WTC11 (cell line): Measurements from ENCODE around the gene PAQR6. TPM values are rescaled to one million over a fixed set of nuclear protein-coding genes. Genes with fewer than 3 reads are reported as not detected.

Experiments
- ATAC-seq: fragments of 200-7000 bp; cut with Tn5 transposase; 2 replicates; pipeline ENCODE4 v1.10.0; 2021; ENCODE audit warnings: mild to moderate bottlenecking, moderate library complexity
- CTCF ChIA-PET: fragments of 300-600 bp; sonication (Branson Sonifier 250); formaldehyde crosslinking; loops from one replicate; lab custom pipeline; 2021; ENCODE audit warnings: antibody characterized with exemption; lab: Charles Lee
- POLR2A ChIA-PET: fragments of 350-600 bp; sonication (Branson Sonifier 250); formaldehyde crosslinking; loops from one replicate; lab custom pipeline; 2021; ENCODE audit warnings: antibody characterized with exemption; lab: Charles Lee
- DNase-seq: peaks from one replicate; pipeline ENCODE4 v3.0.0; 2021; ENCODE audit warnings: low spot score
- H3K27ac Mint-ChIP-seq: 2 replicates; pipeline ENCODE4 v1.8.0; 2021; ENCODE audit warnings: mixed read lengths
- H3K27me3 Mint-ChIP-seq: 2 replicates; pipeline ENCODE4 v1.8.0; 2021; ENCODE audit warnings: low read depth, mild to moderate bottlenecking, moderate library complexity, mixed read lengths
- H3K36me3 Mint-ChIP-seq: 2 replicates; pipeline ENCODE4 v1.8.0; 2021; ENCODE audit warnings: mixed read lengths
- H3K4me1 Mint-ChIP-seq: 2 replicates; pipeline ENCODE4 v1.8.0; 2022; ENCODE audit warnings: mixed read lengths
- H3K4me3 Mint-ChIP-seq: 2 replicates; pipeline ENCODE4 v1.8.0; 2021; ENCODE audit warnings: mild to moderate bottlenecking, moderate library complexity, mixed read lengths
- H3K9me3 Mint-ChIP-seq: 2 replicates; pipeline ENCODE4 v1.8.0; 2021; ENCODE audit warnings: mixed read lengths
- ATF1 ChIP-seq: sonication (generic); formaldehyde crosslinking; IDR thresholded peaks from 2 replicates; pipeline ENCODE4 v1.8.1; 2023; ENCODE audit warnings: mild to moderate bottlenecking, moderate library complexity, missing genetic modification reagents
- ETV6 ChIP-seq: sonication (generic); formaldehyde crosslinking; IDR thresholded peaks from 2 replicates; pipeline ENCODE4 v1.8.1; 2022; ENCODE audit warnings: mild to moderate bottlenecking, missing genetic modification reagents
- GRHL2 ChIP-seq: fragments of 250-450 bp; sonication (Bioruptor Pico); IDR thresholded peaks from 2 replicates; pipeline ENCODE4 v1.8.0; 2022; ENCODE audit warnings: mild to moderate bottlenecking, moderate library complexity; ENCODE audit not compliant: insufficient replicate concordance, severe bottlenecking
- GTF2I ChIP-seq: fragments of 250-450 bp; sonication (Bioruptor Pico); conservative IDR thresholded peaks from 2 replicates; pipeline ENCODE4 v1.4.0; 2021; ENCODE audit warnings: mild to moderate bottlenecking
- PRRX2 ChIP-seq: fragments of 250-450 bp; sonication (Bioruptor Pico); IDR thresholded peaks from 2 replicates; pipeline ENCODE4 v1.8.0; 2021; ENCODE audit warnings: mild to moderate bottlenecking
- RELA ChIP-seq: sonication (generic); formaldehyde crosslinking; IDR thresholded peaks from 2 replicates; pipeline ENCODE4 v1.8.1; 2022; ENCODE audit warnings: missing genetic modification reagents, mild to moderate bottlenecking, borderline replicate concordance
- ZNF219 ChIP-seq: sonication (generic); formaldehyde crosslinking; IDR thresholded peaks from 2 replicates; pipeline ENCODE4 v1.8.0; 2023; ENCODE audit warnings: missing genetic modification reagents, mild to moderate bottlenecking, borderline replicate concordance
- total RNA-seq: library from RNA; stranded (reverse); gene quantifications from 3 replicates; pipeline ENCODE4 v1.2.3, GENCODE V29; 2021
- TF ChIP-seq, protein P1 (sequence below): sonication (generic); formaldehyde crosslinking; IDR thresholded peaks from 2 replicates; pipeline ENCODE4 v1.8.0; 2022; ENCODE audit warnings: missing genetic modification reagents
- TF ChIP-seq, protein P2 (sequence below): sonication (generic); formaldehyde crosslinking; IDR thresholded peaks from 2 replicates; pipeline ENCODE4 v1.8.1; 2022; ENCODE audit warnings: low read depth, missing genetic modification reagents, borderline replicate concordance
- TF ChIP-seq, protein P3 (sequence below): sonication (generic); formaldehyde crosslinking; IDR thresholded peaks from 2 replicates; pipeline ENCODE4 v1.8.0; 2022; ENCODE audit warnings: mild to moderate bottlenecking, missing genetic modification reagents
- TF ChIP-seq, protein P4 (sequence below): fragments of 250-450 bp; sonication (Bioruptor Pico); IDR thresholded peaks from 2 replicates; pipeline ENCODE4 v1.9.0; 2021; ENCODE audit warnings: mild to moderate bottlenecking
- TF ChIP-seq, protein P5 (sequence below): fragments of 250-450 bp; sonication (Bioruptor Pico); IDR thresholded peaks from 2 replicates; pipeline ENCODE4 v1.8.0; 2021; ENCODE audit warnings: mild to moderate bottlenecking
- TF ChIP-seq, protein P6 (sequence below): sonication (generic); formaldehyde crosslinking; IDR thresholded peaks from 2 replicates; pipeline ENCODE4 v1.8.1; 2022; ENCODE audit warnings: mild to moderate bottlenecking, moderate library complexity, missing genetic modification reagents
- TF ChIP-seq, protein P7 (sequence below): sonication (generic); formaldehyde crosslinking; IDR thresholded peaks from 2 replicates; pipeline ENCODE4 v1.8.1; 2022; ENCODE audit warnings: mild to moderate bottlenecking, missing genetic modification reagents, moderate library complexity, borderline replicate concordance

Gene PAQR6
- total RNA-seq, 1 experiment from 2014 or later = 5.9 TPM

DNA sequence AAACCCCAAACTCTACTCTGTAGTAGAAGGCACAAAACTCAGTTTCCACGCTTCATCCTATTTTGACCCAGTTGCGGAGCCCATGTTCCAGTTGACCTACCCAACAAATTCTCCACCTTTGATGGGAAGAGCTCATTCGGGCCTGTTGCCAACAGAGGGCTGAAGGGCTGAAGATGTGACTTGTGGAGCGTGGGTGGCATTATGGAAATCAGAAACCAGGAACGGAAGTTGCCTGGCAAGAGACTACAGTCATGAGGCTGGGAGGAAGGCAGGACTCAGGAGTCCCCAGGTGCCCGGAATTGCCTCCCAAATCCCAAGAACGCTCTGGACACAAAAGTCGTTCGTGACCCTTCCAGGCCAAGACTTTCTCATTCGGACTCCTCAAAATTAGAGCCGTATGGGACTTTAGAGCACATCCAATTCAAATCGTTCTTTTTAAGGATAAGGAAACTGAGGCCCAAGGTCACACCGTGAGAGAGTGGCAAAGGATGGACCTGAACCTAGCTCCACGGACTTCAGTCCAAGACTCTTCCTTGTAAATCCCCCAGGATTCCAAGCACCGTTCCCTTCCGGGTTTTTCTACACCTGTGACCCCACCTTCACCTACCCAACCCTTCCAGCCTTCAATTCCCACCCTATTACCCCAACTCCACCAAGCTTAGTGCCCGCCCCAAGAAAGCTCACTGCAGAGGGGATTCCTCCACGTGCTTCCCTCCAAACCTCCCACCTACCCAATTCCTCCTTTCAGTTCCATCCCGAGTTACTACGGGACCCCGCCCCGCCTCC is 34.0 kb upstream of the PAQR6 start:
- ATAC-seq (peak; percentile 19; the same call in 1 of the 2 replicates), DNase-seq (no peak)
- H3K4me1 Mint-ChIP-seq = peaks cover 24% of the 10 kb centered on the region
- H3K4me3 Mint-ChIP-seq = peak overlapping the region; percentile 97
- H3K27ac Mint-ChIP-seq = peak overlapping the region; percentile 95
- no peaks in the 10 kb centered on the region for H3K27me3 Mint-ChIP-seq
- TF ChIP-seq, protein P1, sequence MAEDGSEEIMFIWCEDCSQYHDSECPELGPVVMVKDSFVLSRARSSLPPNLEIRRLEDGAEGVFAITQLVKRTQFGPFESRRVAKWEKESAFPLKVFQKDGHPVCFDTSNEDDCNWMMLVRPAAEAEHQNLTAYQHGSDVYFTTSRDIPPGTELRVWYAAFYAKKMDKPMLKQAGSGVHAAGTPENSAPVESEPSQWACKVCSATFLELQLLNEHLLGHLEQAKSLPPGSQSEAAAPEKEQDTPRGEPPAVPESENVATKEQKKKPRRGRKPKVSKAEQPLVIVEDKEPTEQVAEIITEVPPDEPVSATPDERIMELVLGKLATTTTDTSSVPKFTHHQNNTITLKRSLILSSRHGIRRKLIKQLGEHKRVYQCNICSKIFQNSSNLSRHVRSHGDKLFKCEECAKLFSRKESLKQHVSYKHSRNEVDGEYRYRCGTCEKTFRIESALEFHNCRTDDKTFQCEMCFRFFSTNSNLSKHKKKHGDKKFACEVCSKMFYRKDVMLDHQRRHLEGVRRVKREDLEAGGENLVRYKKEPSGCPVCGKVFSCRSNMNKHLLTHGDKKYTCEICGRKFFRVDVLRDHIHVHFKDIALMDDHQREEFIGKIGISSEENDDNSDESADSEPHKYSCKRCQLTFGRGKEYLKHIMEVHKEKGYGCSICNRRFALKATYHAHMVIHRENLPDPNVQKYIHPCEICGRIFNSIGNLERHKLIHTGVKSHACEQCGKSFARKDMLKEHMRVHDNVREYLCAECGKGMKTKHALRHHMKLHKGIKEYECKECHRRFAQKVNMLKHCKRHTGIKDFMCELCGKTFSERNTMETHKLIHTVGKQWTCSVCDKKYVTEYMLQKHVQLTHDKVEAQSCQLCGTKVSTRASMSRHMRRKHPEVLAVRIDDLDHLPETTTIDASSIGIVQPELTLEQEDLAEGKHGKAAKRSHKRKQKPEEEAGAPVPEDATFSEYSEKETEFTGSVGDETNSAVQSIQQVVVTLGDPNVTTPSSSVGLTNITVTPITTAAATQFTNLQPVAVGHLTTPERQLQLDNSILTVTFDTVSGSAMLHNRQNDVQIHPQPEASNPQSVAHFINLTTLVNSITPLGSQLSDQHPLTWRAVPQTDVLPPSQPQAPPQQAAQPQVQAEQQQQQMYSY (CRISPR knock-in tag) = peak; percentile 95
- no peak for TF ChIP-seq GRHL2
- peaks cover 20% of the 10 kb centered on the region for H3K36me3 Mint-ChIP-seq
- no peaks in the 10 kb centered on the region for H3K9me3 Mint-ChIP-seq
- ChIA-PET CTCF (interaction anchor here (0.7 to 2.4 kb wide), 19 partner anchors 12 to 185 kb away, joined by 3 to 18 read pairs (median 5); partner anchors contain the start of genes CCT3, PMF1, SLC25A44 and TSACC), POLR2A (interaction anchor here (0.5 to 2.0 kb wide), 9 partner anchors 9 to 219 kb away, joined by 3 to 10 read pairs (median 5); partner anchors contain the start of genes CCT3 and TSACC)

DNA sequence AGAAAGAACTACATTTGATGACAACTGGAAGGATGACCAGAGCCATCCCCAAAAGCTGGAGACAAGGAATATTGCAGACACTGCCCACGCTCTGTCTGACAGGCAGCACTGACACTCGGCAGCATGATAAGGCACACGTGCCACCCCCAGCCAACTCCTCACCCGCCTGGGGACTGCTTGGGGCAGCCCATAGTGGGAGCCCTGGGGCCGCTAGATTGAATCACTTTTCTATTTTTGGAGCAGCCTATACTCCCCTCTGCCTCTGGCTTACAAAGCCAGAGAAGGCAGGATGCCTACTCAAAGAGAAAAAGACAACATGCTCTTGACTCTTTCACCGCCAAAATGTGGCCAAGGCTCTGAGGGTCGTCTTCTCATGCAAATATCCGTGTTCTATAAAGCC is 33.4 kb upstream of the PAQR6 start:
- ATAC-seq = no peak
- Mint-ChIP-seq H3K27ac (peak overlapping the region; percentile 95), H3K4me3 (peak overlapping the region; percentile 97), H3K27me3 (no peaks in the 10 kb centered on the region), H3K4me1 (peaks cover 24% of the 10 kb centered on the region), H3K9me3 (no peaks in the 10 kb centered on the region), H3K36me3 (peaks cover 26% of the 10 kb centered on the region)
- ChIA-PET CTCF (interaction anchor here (1.3 to 2.3 kb wide), 6 partner anchors 13 to 165 kb away, joined by 3 to 6 read pairs (median 4); partner anchors contain the start of gene SLC25A44), POLR2A (interaction anchor here (0.5 to 1.0 kb wide), 2 partner anchors 26 to 136 kb away, joined by 3 read pairs; no protein-coding TSS in a partner anchor)
- no peak for DNase-seq
- TF ChIP-seq GTF2I (no peak), ZNF219 (no peak), PRRX2 (CRISPR knock-in tag) (no peak), ETV6 (CRISPR knock-in tag) (no peak), RELA (CRISPR knock-in tag) (no peak), ATF1 (CRISPR knock-in tag) (no peak)
- TF ChIP-seq, protein P1 (CRISPR knock-in tag) = no peak
- TF ChIP-seq, protein P2, sequence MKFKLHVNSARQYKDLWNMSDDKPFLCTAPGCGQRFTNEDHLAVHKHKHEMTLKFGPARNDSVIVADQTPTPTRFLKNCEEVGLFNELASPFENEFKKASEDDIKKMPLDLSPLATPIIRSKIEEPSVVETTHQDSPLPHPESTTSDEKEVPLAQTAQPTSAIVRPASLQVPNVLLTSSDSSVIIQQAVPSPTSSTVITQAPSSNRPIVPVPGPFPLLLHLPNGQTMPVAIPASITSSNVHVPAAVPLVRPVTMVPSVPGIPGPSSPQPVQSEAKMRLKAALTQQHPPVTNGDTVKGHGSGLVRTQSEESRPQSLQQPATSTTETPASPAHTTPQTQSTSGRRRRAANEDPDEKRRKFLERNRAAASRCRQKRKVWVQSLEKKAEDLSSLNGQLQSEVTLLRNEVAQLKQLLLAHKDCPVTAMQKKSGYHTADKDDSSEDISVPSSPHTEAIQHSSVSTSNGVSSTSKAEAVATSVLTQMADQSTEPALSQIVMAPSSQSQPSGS (CRISPR knock-in tag) = no peak
- TF ChIP-seq, protein P3, sequence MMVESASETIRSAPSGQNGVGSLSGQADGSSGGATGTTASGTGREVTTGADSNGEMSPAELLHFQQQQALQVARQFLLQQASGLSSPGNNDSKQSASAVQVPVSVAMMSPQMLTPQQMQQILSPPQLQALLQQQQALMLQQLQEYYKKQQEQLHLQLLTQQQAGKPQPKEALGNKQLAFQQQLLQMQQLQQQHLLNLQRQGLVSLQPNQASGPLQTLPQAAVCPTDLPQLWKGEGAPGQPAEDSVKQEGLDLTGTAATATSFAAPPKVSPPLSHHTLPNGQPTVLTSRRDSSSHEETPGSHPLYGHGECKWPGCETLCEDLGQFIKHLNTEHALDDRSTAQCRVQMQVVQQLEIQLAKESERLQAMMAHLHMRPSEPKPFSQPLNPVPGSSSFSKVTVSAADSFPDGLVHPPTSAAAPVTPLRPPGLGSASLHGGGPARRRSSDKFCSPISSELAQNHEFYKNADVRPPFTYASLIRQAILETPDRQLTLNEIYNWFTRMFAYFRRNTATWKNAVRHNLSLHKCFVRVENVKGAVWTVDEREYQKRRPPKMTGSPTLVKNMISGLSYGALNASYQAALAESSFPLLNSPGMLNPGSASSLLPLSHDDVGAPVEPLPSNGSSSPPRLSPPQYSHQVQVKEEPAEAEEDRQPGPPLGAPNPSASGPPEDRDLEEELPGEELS = no peak
- TF ChIP-seq, protein P4, sequence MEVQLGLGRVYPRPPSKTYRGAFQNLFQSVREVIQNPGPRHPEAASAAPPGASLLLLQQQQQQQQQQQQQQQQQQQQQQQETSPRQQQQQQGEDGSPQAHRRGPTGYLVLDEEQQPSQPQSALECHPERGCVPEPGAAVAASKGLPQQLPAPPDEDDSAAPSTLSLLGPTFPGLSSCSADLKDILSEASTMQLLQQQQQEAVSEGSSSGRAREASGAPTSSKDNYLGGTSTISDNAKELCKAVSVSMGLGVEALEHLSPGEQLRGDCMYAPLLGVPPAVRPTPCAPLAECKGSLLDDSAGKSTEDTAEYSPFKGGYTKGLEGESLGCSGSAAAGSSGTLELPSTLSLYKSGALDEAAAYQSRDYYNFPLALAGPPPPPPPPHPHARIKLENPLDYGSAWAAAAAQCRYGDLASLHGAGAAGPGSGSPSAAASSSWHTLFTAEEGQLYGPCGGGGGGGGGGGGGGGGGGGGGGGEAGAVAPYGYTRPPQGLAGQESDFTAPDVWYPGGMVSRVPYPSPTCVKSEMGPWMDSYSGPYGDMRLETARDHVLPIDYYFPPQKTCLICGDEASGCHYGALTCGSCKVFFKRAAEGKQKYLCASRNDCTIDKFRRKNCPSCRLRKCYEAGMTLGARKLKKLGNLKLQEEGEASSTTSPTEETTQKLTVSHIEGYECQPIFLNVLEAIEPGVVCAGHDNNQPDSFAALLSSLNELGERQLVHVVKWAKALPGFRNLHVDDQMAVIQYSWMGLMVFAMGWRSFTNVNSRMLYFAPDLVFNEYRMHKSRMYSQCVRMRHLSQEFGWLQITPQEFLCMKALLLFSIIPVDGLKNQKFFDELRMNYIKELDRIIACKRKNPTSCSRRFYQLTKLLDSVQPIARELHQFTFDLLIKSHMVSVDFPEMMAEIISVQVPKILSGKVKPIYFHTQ = no peak
- TF ChIP-seq, protein P5, sequence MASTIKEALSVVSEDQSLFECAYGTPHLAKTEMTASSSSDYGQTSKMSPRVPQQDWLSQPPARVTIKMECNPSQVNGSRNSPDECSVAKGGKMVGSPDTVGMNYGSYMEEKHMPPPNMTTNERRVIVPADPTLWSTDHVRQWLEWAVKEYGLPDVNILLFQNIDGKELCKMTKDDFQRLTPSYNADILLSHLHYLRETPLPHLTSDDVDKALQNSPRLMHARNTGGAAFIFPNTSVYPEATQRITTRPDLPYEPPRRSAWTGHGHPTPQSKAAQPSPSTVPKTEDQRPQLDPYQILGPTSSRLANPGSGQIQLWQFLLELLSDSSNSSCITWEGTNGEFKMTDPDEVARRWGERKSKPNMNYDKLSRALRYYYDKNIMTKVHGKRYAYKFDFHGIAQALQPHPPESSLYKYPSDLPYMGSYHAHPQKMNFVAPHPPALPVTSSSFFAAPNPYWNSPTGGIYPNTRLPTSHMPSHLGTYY (CRISPR knock-in tag) = no peak
- TF ChIP-seq, protein P6, sequence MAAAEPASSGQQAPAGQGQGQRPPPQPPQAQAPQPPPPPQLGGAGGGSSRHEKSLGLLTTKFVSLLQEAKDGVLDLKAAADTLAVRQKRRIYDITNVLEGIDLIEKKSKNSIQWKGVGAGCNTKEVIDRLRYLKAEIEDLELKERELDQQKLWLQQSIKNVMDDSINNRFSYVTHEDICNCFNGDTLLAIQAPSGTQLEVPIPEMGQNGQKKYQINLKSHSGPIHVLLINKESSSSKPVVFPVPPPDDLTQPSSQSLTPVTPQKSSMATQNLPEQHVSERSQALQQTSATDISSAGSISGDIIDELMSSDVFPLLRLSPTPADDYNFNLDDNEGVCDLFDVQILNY (CRISPR knock-in tag) = no peak
- TF ChIP-seq, protein P7, sequence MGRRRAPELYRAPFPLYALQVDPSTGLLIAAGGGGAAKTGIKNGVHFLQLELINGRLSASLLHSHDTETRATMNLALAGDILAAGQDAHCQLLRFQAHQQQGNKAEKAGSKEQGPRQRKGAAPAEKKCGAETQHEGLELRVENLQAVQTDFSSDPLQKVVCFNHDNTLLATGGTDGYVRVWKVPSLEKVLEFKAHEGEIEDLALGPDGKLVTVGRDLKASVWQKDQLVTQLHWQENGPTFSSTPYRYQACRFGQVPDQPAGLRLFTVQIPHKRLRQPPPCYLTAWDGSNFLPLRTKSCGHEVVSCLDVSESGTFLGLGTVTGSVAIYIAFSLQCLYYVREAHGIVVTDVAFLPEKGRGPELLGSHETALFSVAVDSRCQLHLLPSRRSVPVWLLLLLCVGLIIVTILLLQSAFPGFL (CRISPR knock-in tag) = no peak
